WERI-Rb-1 (cell line): Measurements from ENCODE around the gene HOXC6.

Experiments
- DNase-seq: peaks from one replicate; pipeline ENCODE4 v3.0.0-alpha.2; 2020
- H3K27ac ChIP-seq: fragments of 250-450 bp; sonication (Bioruptor Pico); 2 replicates; pipeline ENCODE4 v1.5.1; 2020; ENCODE audit warnings: mild to moderate bottlenecking, moderate library complexity
- H3K27me3 ChIP-seq: fragments of 250-450 bp; sonication (Bioruptor Pico); 2 replicates; pipeline ENCODE4 v1.5.1; 2021; ENCODE audit warnings: mild to moderate bottlenecking, low read depth, moderate library complexity; ENCODE audit not compliant: insufficient read depth, severe bottlenecking
- H3K36me3 ChIP-seq: fragments of 250-450 bp; sonication (Bioruptor Pico); 2 replicates; pipeline ENCODE4 v1.5.1; 2020; ENCODE audit warnings: mild to moderate bottlenecking, moderate library complexity
- H3K4me3 ChIP-seq: 2 replicates; pipeline ENCODE4 v1.5.1; 2011; ENCODE audit warnings: low read depth, mild to moderate bottlenecking, control low read depth, low read length
- H3K9me3 ChIP-seq: fragments of 250-450 bp; sonication (Bioruptor Pico); 2 replicates; pipeline ENCODE4 v1.5.1; 2021; ENCODE audit warnings: mild to moderate bottlenecking, moderate library complexity; ENCODE audit not compliant: severe bottlenecking
- TF ChIP-seq, protein P1 (sequence below): IDR thresholded peaks from 2 replicates; pipeline ENCODE4 v1.5.1; 2011; ENCODE audit warnings: low read depth, mild to moderate bottlenecking, control low read depth, inconsistent platforms, low read length

The HOXC6 gene

DNA sequence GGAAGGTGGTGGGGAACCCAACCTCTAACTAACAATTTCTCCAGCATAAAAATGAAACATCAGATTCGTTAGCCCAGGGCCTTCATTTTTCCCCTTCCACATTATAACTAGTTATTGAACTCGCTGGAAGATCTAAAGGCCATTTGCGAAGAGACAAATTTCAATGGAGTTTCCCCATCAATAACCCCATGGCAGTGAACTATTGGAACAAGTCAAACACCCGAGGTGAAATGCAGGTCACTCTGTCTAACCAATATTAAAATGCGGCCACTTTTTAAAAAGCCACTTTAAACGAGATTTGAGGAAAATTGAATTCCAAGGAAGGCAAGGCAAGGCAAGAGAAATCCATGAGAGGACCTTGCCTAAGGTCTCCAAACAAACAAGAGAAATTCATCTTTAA is 20.9 kb downstream of the HOXC6 start:
- no peaks in the 10 kb centered on the region for H3K27me3 ChIP-seq

DNA sequence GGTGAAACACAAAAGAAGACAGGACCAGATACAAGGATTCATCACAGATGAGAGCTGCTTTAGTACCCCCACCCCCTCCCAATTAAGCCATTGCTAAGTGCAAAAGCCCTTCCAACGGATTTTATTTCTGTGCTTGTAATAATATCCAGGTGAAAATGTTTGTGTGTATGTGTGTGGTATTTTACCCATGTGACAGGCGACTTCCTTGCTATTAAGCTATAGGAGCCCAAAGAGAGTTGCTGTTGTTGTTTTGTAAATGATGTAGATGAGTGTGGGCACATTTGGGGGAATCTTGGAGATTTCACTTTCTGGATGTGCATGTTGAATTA is 22.2 kb downstream of the HOXC6 start:
- TF ChIP-seq, protein P1, sequence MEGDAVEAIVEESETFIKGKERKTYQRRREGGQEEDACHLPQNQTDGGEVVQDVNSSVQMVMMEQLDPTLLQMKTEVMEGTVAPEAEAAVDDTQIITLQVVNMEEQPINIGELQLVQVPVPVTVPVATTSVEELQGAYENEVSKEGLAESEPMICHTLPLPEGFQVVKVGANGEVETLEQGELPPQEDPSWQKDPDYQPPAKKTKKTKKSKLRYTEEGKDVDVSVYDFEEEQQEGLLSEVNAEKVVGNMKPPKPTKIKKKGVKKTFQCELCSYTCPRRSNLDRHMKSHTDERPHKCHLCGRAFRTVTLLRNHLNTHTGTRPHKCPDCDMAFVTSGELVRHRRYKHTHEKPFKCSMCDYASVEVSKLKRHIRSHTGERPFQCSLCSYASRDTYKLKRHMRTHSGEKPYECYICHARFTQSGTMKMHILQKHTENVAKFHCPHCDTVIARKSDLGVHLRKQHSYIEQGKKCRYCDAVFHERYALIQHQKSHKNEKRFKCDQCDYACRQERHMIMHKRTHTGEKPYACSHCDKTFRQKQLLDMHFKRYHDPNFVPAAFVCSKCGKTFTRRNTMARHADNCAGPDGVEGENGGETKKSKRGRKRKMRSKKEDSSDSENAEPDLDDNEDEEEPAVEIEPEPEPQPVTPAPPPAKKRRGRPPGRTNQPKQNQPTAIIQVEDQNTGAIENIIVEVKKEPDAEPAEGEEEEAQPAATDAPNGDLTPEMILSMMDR, result no peak
- peaks cover 9% of the 10 kb centered on the region for H3K36me3 ChIP-seq
- H3K9me3 ChIP-seq, result no peaks in the 10 kb centered on the region
- H3K27me3 ChIP-seq, result no peaks in the 10 kb centered on the region
- DNase-seq, result no peak
- H3K4me3 ChIP-seq, result no peak overlapping the region
- H3K27ac ChIP-seq, result peak overlapping the region; percentile 81

More for the DNA sequence above, 20.9 kb downstream of the HOXC6 start:
- no peak for DNase-seq
- TF ChIP-seq, protein P1, result no peak
- no peak overlapping the region for H3K27ac ChIP-seq
- H3K4me3 ChIP-seq, result no peak overlapping the region
- H3K9me3 ChIP-seq, result no peaks in the 10 kb centered on the region
- peaks cover 9% of the 10 kb centered on the region for H3K36me3 ChIP-seq

DNA sequence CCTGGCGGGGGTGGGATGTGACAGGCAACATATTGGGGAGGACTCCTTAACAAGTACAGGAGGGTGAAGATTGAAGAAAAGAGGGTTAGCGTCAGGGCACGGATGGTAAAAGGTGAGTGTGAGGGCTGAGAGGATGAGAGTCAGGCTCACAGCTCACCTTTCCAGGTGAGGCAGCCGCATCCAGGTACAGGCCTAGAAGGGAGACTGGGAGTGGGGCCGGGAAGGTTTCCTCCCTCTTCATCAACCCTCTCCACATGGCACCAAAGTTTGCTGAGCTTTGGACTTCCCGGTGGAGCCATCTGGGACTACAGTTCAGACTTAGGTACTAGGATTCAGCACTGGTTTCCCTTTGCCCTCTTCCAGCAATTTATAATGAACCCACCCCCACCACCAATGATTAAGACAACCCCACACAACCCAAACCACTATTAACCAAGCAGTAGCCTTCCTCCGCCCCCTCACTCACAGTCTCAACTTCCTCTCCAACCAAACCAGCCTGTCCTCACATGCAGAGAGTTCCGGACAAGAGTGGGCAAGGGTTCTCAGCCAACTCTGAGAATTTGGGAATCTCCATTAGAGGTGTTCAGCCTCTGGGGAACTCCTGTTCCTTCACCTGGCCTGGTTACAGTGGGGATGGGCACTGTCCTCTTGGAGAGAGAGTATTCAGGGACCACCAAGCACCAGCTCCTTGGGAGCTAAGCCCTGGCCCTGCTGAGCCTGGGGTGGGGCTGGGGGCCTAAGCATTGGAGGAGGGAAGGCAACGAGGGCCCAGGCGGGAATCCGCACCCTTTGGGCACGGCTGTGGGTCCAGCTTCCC is 23.0 kb downstream of the HOXC6 start:
- TF ChIP-seq, protein P1, result no peak
- no peak overlapping the region for H3K4me3 ChIP-seq
- peak overlapping the region; percentile 81 for H3K27ac ChIP-seq
- no peak for DNase-seq
- H3K27me3 ChIP-seq, result no peaks in the 10 kb centered on the region
- no peaks in the 10 kb centered on the region for H3K9me3 ChIP-seq
- H3K36me3 ChIP-seq, result peaks cover 13% of the 10 kb centered on the region

DNA sequence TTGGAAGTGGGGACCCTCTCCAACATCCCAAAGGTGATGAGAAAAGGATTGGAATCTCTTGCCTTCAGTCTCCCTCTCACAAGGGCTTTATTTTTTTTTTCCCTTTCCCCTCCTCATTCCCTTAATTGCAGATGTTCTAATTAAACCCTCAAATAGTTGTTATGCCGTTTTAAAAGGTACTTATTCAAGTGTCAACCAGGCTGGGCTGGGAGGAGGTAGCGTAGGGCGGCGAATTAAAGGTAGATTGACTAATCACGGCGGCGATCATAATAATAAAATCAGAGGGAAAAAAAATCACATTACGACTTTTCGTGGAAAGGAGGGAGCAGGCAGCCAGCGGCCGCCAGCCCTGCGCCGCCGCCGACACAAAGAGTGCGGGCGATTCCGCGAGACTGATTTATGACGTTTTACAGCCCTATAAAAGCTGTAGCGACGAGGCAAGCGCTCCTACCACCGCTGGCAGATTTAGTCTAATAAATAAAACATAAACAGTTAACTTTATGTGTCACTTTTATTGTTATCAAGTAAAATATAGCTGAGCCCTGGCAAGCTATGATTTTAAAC is 23.7 kb downstream of the HOXC6 start:
- Histone ChIP-seq H3K36me3 (peaks cover 13% of the 10 kb centered on the region), H3K4me3 (no peak overlapping the region), H3K9me3 (no peaks in the 10 kb centered on the region), H3K27ac (peak overlapping the region; percentile 81), H3K27me3 (no peaks in the 10 kb centered on the region)
- TF ChIP-seq, protein P1, result no peak
- DNase-seq, result no peak

DNA sequence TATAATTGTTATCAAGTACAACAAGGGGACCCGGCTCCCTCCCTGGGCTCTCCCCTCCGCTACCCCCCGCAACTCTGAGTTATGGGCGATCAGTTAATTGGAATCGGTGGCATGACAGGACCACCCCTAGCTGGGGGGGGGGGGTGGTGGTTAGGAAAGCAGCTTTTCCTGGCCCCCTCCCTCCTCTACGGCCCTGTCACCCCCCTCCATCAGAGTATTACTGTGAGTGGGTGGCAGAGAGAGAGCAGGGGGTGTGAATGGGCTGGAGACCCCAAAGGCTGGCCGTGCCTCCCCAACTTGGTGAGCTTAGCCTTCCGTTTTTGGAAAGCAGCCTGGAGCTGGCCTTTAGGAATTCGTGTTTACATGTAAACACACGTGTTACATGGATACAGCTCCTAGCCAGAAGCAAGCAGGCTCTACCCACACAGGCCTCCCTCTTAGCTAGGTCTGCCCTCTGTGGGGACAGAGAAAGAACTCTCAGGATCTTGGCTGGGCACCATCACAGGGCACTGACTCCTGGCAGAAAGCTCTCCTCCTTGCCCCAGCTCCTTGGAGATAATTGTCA is 24.3 kb downstream of the HOXC6 start:
- TF ChIP-seq, protein P1, result no peak
- Histone ChIP-seq H3K9me3 (no peaks in the 10 kb centered on the region), H3K4me3 (peak overlapping the region; percentile 90), H3K36me3 (peaks cover 8% of the 10 kb centered on the region), H3K27ac (peak overlapping the region; percentile 81), H3K27me3 (no peaks in the 10 kb centered on the region)
- no peak for DNase-seq
